ENCODE measurements around the gene ASTN2. TPM values are rescaled to one million over a fixed set of nuclear protein-coding genes. Genes with fewer than 3 reads are reported as not detected.

The ASTN2 gene
- polyA plus RNA-seq, 3 donors: 15.1 to 17.1 (median 15.6) TPM

- no peak for DNase-seq (ENCODE audit: low read depth in 3 of 3, low spot score in 2 of 3)
Observed at GRCh38 chr9:117368684-117369230, 46.1 kb downstream of the ASTN2 start.

- no peak for DNase-seq (ENCODE audit: low read depth in 3 of 3, low spot score in 2 of 3)
Observed at GRCh38 chr9:117365438-117365837, 49.4 kb downstream of the ASTN2 start.

- no peak for DNase-seq (ENCODE audit: low read depth in 3 of 3, low spot score in 2 of 3)
Observed at GRCh38 chr9:117363006-117363405, 51.9 kb downstream of the ASTN2 start.

- no peak for DNase-seq (ENCODE audit: low read depth in 3 of 3, low spot score in 2 of 3)
Observed at GRCh38 chr9:117359910-117360309, 54.9 kb downstream of the ASTN2 start.

- no peak for DNase-seq (ENCODE audit: low read depth in 3 of 3, low spot score in 2 of 3)
Observed at GRCh38 chr9:117355542-117355941, 59.3 kb downstream of the ASTN2 start.

- no peak for DNase-seq (ENCODE audit: low read depth in 3 of 3, low spot score in 2 of 3)
Observed at GRCh38 chr9:117354997-117355396, 59.9 kb downstream of the ASTN2 start.

- DNase-seq (ENCODE audit: low read depth in 3 of 3, low spot score in 2 of 3): no peak
Observed at GRCh38 chr9:117354244-117354847, 60.5 kb downstream of the ASTN2 start.

GRCh38 chr9:117344892-117345660 is 69.8 kb downstream of the ASTN2 start:
- no peak for DNase-seq (ENCODE audit: low read depth in 3 of 3, low spot score in 2 of 3)

GRCh38 chr9:117343427-117343826 is 71.4 kb downstream of the ASTN2 start:
- no peak for DNase-seq (ENCODE audit: low read depth in 3 of 3, low spot score in 2 of 3)

- DNase-seq (ENCODE audit: low read depth in 3 of 3, low spot score in 2 of 3): no peak
Observed at GRCh38 chr9:117341151-117341550, 73.7 kb downstream of the ASTN2 start.

GRCh38 chr9:117340422-117340821 is 74.4 kb downstream of the ASTN2 start:
- DNase-seq (ENCODE audit: low read depth in 3 of 3, low spot score in 2 of 3): no peak

- no peak for DNase-seq (ENCODE audit: low read depth in 3 of 3, low spot score in 2 of 3)
Observed at GRCh38 chr9:117335837-117336433, 78.9 kb downstream of the ASTN2 start.

GRCh38 chr9:117334101-117334500 is 80.8 kb downstream of the ASTN2 start:
- DNase-seq (ENCODE audit: low read depth in 3 of 3, low spot score in 2 of 3): no peak

- DNase-seq (ENCODE audit: low read depth in 3 of 3, low spot score in 2 of 3): no peak
Observed at GRCh38 chr9:117325831-117326230, 89.0 kb downstream of the ASTN2 start.

GRCh38 chr9:117325110-117325731 is 89.6 kb downstream of the ASTN2 start:
- no peak for DNase-seq (ENCODE audit: low read depth in 3 of 3, low spot score in 2 of 3)

GRCh38 chr9:117323390-117323789 is 91.5 kb downstream of the ASTN2 start:
- DNase-seq (ENCODE audit: low read depth in 3 of 3, low spot score in 2 of 3): no peak

- no peak for DNase-seq (ENCODE audit: low read depth in 3 of 3, low spot score in 2 of 3)
Observed at GRCh38 chr9:117317192-117317591, 97.7 kb downstream of the ASTN2 start.

GRCh38 chr9:117315236-117315635 is 99.6 kb downstream of the ASTN2 start:
- no peak for DNase-seq (ENCODE audit: low read depth in 3 of 3, low spot score in 2 of 3)

- DNase-seq (ENCODE audit: low read depth in 3 of 3, low spot score in 2 of 3): no peak
Observed at GRCh38 chr9:117313989-117314388, 100.9 kb downstream of the ASTN2 start.

GRCh38 chr9:117307701-117308100 is 107.2 kb downstream of the ASTN2 start:
- no peak for DNase-seq (ENCODE audit: low read depth in 3 of 3, low spot score in 2 of 3)

- no peak for DNase-seq (ENCODE audit: low read depth in 3 of 3, low spot score in 2 of 3)
Observed at GRCh38 chr9:117306032-117306431, 108.8 kb downstream of the ASTN2 start.
